ENCODE results near the gene AHNAK. TPM values are rescaled to one million over a fixed set of nuclear protein-coding genes. Genes with fewer than 3 reads are reported as not detected.
A peak's percentile ranks its signal among the peaks of the same experiment; 100 is the strongest.
"Not testable (repeated sequence)": the region's sequence is repeated elsewhere in the genome, so short reads cannot be mapped to it uniquely, and the experiment has no call there.

AHNAK gene
- total RNA-seq, 1 donor from 2014 or later: 105 TPM

- H3K4me3 Mint-ChIP-seq (ENCODE audit: low read depth): no peak overlapping the region
- H3K27ac Mint-ChIP-seq: no peak overlapping the region
- H3K9me3 Mint-ChIP-seq: no peaks in the 10 kb centered on the region
- intact Hi-C loops (cut with micrococcal nuclease): no loop called here
- no peak for DNase-seq (ENCODE audit: low spot score)
- H3K27me3 Mint-ChIP-seq (ENCODE audit: low read depth): no peaks in the 10 kb centered on the region
- peaks cover 78% of the 10 kb centered on the region for H3K36me3 Mint-ChIP-seq (ENCODE audit: low read depth)
- H3K4me1 Mint-ChIP-seq (ENCODE audit: low read depth): peaks cover 34% of the 10 kb centered on the region
These were observed 19.6 kb upstream of the AHNAK start for GRCh38 chr11:62566247-62566646.

- Mint-ChIP-seq H3K36me3 (ENCODE audit: low read depth) (peaks cover 78% of the 10 kb centered on the region), H3K27ac (no peak overlapping the region), H3K27me3 (ENCODE audit: low read depth) (no peaks in the 10 kb centered on the region), H3K4me3 (ENCODE audit: low read depth) (no peak overlapping the region), H3K4me1 (ENCODE audit: low read depth) (peaks cover 35% of the 10 kb centered on the region), H3K9me3 (no peaks in the 10 kb centered on the region)
- intact Hi-C loops (cut with micrococcal nuclease): no loop called here
- no peak for DNase-seq (ENCODE audit: low spot score)
These were observed 18.6 kb upstream of the AHNAK start for GRCh38 chr11:62565100-62565802.

- intact Hi-C loops (cut with micrococcal nuclease); H3K4me3 Mint-ChIP-seq (ENCODE audit: low read depth): not testable (repeated sequence)
- H3K4me1 Mint-ChIP-seq (ENCODE audit: low read depth): peaks cover 50% of the 10 kb centered on the region
These were observed 15.1 kb upstream of the AHNAK start for GRCh38 chr11:62561677-62562230.

DNA sequence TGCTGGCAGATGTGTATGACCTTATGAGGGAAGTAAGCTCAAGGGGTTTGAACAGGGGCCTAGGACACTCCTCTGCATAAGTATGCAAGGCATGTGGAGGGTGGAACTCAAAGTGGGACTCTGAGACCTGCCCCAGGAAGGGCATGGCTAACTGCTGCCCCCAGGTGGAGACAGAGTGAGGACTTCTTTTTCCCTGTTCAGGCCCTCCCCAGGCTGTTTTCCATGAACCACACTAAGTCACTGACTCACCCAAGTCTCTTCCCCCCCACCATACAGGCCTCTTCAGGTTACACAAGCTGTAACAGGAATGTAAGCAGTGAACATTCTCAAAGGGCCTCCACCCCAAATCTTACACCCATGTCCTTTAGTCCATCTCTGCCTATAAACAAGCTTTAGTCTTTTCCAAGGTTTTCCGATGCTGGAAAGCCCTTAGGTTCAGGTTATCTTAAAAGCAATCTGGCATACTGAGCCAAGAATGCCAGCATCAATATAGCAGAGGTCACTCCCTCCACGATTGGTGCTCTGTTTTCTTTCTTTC lies 14.0 kb upstream of the AHNAK start:
- Mint-ChIP-seq H3K4me3 (ENCODE audit: low read depth) (no peak overlapping the region), H3K36me3 (ENCODE audit: low read depth) (peaks cover 67% of the 10 kb centered on the region), H3K4me1 (ENCODE audit: low read depth) (peaks cover 53% of the 10 kb centered on the region), H3K27me3 (ENCODE audit: low read depth) (no peaks in the 10 kb centered on the region), H3K9me3 (no peaks in the 10 kb centered on the region), H3K27ac (peak overlapping the region; percentile 38)
- DNase-seq (ENCODE audit: low spot score): peak; percentile 67
- intact Hi-C loops (cut with micrococcal nuclease): loop anchor here (1.0 kb wide), 1 partner anchor 136 kb away; no protein-coding TSS in a partner anchor

More at GRCh38 chr11:62561677-62562230, 15.1 kb upstream of the AHNAK start:
- DNase-seq (ENCODE audit: low spot score); H3K27me3 Mint-ChIP-seq (ENCODE audit: low read depth); H3K9me3 Mint-ChIP-seq: not testable (repeated sequence)
- Mint-ChIP-seq H3K27ac (peak overlapping the region; percentile 47), H3K36me3 (ENCODE audit: low read depth) (peaks cover 79% of the 10 kb centered on the region)

DNA sequence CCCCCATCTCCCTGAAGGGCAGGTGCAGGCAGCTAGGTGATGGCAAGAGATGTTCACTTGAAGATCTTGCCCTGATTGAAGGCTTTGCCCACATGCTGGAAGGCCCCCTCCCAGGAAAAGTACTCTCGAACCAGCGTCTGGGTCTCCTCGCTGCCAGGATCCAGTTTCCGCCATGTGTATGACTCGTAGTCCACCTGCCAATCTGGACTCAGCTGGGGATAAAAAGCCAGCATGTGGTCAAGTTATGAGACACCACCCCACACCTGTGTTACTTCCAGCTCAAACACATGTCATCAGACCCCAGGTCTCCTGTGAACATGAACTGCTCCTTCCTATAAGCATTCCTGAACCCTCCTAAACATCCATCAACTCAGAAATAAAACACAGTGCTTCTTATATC lies 13.0 kb upstream of the AHNAK start:
- Mint-ChIP-seq H3K27ac (peak overlapping the region; percentile 67), H3K4me1 (ENCODE audit: low read depth) (peaks cover 58% of the 10 kb centered on the region), H3K36me3 (ENCODE audit: low read depth) (peaks cover 60% of the 10 kb centered on the region)
- not testable (repeated sequence) for H3K4me3 Mint-ChIP-seq (ENCODE audit: low read depth); H3K27me3 Mint-ChIP-seq (ENCODE audit: low read depth); H3K9me3 Mint-ChIP-seq; DNase-seq (ENCODE audit: low spot score)
- intact Hi-C loops (cut with micrococcal nuclease): loop anchor here (1.0 to 10.0 kb wide), 3 partner anchors 52 to 295 kb away; no protein-coding TSS in a partner anchor

GRCh38 chr11:62559204-62559603 lies 12.6 kb upstream of the AHNAK start:
- Mint-ChIP-seq H3K9me3 (no peaks in the 10 kb centered on the region), H3K36me3 (ENCODE audit: low read depth) (peaks cover 60% of the 10 kb centered on the region), H3K27me3 (ENCODE audit: low read depth) (no peaks in the 10 kb centered on the region), H3K4me1 (ENCODE audit: low read depth) (peaks cover 62% of the 10 kb centered on the region), H3K27ac (peak overlapping the region; percentile 67), H3K4me3 (ENCODE audit: low read depth) (peak overlapping the region; percentile 34)
- intact Hi-C loops (cut with micrococcal nuclease): loop anchor here (5.0 to 10.0 kb wide), 2 partner anchors 52 to 296 kb away; no protein-coding TSS in a partner anchor
- no peak for DNase-seq (ENCODE audit: low spot score)

- H3K27ac Mint-ChIP-seq: no peak overlapping the region
- peaks cover 55% of the 10 kb centered on the region for H3K36me3 Mint-ChIP-seq (ENCODE audit: low read depth)
- DNase-seq (ENCODE audit: low spot score): no peak
- intact Hi-C loops (cut with micrococcal nuclease): loop anchor here (5.0 to 10.0 kb wide), 2 partner anchors 51 to 296 kb away; no protein-coding TSS in a partner anchor
- H3K4me1 Mint-ChIP-seq (ENCODE audit: low read depth): peaks cover 67% of the 10 kb centered on the region
- H3K27me3 Mint-ChIP-seq (ENCODE audit: low read depth): no peaks in the 10 kb centered on the region
- no peak overlapping the region for H3K4me3 Mint-ChIP-seq (ENCODE audit: low read depth)
- H3K9me3 Mint-ChIP-seq: no peaks in the 10 kb centered on the region
These were observed 12.1 kb upstream of the AHNAK start for GRCh38 chr11:62558669-62559068.

DNA sequence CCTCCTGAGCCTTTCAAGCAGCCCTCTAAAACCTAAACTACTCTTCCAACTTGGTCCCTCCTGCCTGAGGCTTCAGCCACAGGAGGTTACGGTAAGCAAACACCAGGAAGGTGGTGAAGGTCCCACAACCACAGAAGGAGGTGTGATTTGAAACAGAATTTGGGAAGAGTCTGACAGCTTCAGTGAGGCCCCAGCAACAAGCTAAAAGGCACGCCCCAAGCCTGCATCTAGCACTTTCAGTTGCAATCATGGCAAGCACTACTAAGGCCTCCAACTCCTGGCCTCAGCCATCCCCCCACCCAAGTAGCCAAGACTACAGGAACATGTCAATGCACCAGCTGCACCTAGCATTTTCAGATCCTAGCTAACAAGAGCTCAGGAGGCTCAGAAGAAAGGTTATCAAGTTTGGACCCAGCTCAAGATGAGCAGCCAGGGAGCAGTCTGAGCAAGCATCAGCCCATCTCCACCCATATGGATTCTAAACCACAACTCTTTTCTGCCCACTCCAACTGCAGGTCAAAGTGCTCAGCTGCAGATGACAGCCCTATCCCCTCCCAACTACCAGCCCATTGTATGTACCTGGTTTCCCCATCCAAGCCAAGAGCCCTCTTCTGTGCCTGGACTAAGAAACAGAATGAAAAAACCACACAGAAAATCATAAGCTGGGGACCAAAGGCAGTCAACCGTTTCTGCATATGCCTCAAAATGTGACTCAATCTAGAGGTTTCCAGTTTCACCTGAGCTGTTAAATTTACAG lies 10.4 kb upstream of the AHNAK start:
- Mint-ChIP-seq H3K9me3 (no peaks in the 10 kb centered on the region), H3K27me3 (ENCODE audit: low read depth) (no peaks in the 10 kb centered on the region), H3K27ac (peak overlapping the region; percentile 97), H3K4me1 (ENCODE audit: low read depth) (peaks cover 81% of the 10 kb centered on the region), H3K36me3 (ENCODE audit: low read depth) (peaks cover 46% of the 10 kb centered on the region), H3K4me3 (ENCODE audit: low read depth) (peak overlapping the region; percentile 50)
- intact Hi-C loops (cut with micrococcal nuclease): loop anchor here (1.0 to 10.0 kb wide), 6 partner anchors 14 to 298 kb away; partner anchors contain the start of genes EEF1G and TUT1
- peak; percentile 79 for DNase-seq (ENCODE audit: low spot score)

DNA sequence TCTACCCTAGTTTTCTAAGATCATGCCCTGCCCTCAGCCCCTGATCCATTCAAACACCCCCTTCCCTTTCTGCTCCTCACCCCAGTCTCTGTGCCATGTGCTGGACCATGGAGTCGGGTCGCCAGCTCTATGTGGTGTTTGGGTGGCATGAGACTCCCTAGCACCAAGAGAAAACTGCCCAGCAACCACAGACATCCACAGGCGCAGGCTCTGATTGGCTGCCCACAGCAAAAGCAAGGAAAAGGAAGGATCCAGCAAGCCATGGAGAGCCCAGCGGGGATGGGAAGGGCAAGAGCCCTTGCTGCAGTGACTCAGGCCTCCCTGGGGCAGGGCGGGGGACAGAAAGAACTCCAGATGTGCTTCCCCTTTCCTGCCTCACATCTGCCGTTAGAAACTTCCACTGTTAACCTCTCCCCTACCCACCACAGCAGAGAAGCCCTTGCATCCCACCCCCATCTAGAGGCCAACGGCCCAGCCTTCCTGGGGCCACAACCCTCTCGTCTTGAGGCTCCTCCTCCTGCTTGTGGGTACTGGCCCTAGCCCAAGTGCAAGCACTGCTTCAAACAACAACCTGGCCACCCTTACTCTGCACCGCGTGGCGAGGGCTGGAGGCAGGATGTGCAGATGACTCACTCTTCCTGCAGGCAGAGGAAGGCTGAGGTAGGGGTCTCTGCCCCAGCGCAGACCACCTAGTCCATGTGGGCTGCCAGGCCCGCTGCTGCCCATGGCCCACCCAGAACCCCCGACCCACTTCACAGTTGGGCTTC lies 9.7 kb upstream of the AHNAK start:
- Mint-ChIP-seq H3K4me3 (ENCODE audit: low read depth) (peak overlapping the region; percentile 56), H3K27ac (peak overlapping the region; percentile 97), H3K9me3 (no peaks in the 10 kb centered on the region), H3K36me3 (ENCODE audit: low read depth) (peaks cover 40% of the 10 kb centered on the region), H3K27me3 (ENCODE audit: low read depth) (no peaks in the 10 kb centered on the region), H3K4me1 (ENCODE audit: low read depth) (peaks cover 84% of the 10 kb centered on the region)
- DNase-seq (ENCODE audit: low spot score): peak; percentile 87
- intact Hi-C loops (cut with micrococcal nuclease): loop anchor here (1.0 to 10.0 kb wide), 6 partner anchors 13 to 299 kb away; partner anchors contain the start of genes EEF1G and TUT1

DNA sequence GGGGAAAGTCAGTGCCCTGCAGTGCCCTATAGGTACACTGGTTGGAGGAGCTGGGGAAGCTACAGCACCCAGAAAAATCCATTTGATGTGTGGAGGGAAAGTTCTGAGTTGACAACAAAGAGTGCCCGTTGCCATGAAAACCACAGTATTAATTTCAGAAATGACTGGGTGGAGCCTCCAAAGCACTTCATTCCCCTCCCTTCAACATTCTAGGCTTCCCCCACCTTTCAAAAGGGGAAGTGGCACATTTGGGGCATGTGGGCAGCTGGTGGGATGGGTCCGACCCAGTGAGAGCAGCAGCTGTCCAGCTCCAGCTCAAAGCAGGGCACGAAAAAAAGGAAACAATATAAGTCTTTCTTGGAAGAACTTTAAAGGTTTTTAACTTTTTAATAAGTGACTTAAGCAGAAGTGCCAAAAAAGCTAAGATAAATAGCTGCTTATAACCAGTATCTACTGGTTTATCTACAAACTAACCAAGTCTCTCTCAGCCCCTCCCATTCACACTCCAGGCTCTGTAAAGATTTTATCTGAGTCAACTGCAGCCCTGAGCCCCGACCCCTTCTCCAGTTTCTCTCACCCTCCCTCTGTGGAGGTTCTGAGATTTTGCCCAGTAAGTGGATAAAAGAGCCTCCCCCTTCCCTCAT lies 9.0 kb upstream of the AHNAK start:
- Mint-ChIP-seq H3K4me1 (ENCODE audit: low read depth) (peaks cover 86% of the 10 kb centered on the region), H3K36me3 (ENCODE audit: low read depth) (peaks cover 34% of the 10 kb centered on the region), H3K4me3 (ENCODE audit: low read depth) (peak overlapping the region; percentile 56), H3K9me3 (no peaks in the 10 kb centered on the region), H3K27me3 (ENCODE audit: low read depth) (no peaks in the 10 kb centered on the region), H3K27ac (peak overlapping the region; percentile 97)
- intact Hi-C loops (cut with micrococcal nuclease): loop anchor here (1.0 to 10.0 kb wide), 7 partner anchors 9 to 299 kb away; partner anchors contain the start of genes AHNAK, EEF1G and TUT1
- peak; percentile 76 for DNase-seq (ENCODE audit: low spot score)

DNA sequence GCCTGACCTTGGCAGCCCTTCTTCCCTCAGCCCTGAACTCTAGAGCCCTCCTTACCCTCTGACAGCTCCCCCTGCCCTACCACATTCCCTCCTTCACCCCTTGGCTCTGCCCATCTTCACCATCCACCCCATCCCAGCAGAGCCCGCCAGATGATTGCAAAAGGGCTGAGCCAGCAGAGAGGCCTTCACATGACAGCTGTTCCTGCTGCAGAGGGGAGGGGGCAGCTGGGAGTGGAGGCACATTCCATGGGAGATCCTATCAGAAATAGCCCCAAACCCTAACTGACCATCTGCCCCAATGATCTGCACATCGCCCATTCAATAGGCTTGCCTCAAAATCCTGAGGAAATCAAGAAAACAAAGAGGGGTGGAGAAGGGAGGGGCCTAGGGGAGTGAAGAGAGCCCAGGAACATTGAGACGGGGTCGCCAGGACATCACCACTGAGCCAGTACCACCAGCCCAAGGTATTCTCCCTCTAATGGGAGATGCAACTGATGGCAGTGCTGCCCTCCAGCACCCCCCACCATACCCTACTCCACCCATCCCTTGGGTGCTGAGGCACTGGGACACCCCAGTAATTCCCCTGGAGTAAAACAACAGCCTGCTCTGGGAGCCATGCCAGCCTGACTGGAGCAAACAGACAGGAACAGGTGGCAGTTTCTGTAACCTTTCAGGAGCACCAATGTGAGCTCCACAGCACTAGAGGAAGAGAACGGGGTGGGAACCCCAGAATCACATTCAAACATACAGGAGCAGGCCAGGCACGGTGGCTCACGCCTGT lies 8.0 kb upstream of the AHNAK start:
- Mint-ChIP-seq H3K9me3 (no peaks in the 10 kb centered on the region), H3K4me1 (ENCODE audit: low read depth) (peaks cover 84% of the 10 kb centered on the region), H3K27me3 (ENCODE audit: low read depth) (peaks cover 4% of the 10 kb centered on the region), H3K27ac (peak overlapping the region; percentile 97), H3K4me3 (ENCODE audit: low read depth) (peak overlapping the region; percentile 49), H3K36me3 (ENCODE audit: low read depth) (peaks cover 24% of the 10 kb centered on the region)
- DNase-seq (ENCODE audit: low spot score): no peak
- intact Hi-C loops (cut with micrococcal nuclease): loop anchor here (1.0 to 10.0 kb wide), 3 partner anchors 8 to 300 kb away; partner anchors contain the start of gene AHNAK
